SH-SY5Y (cell line): Measurements from ENCODE around the gene GGN.

ENCODE experiments used
- GATA2 ChIP-seq: IDR thresholded peaks from 2 replicates; pipeline ENCODE4 v1.6.1; 2011; ENCODE audit warnings: mild to moderate bottlenecking, low read depth, low read length
- GATA3 ChIP-seq: IDR thresholded peaks from 2 replicates; pipeline ENCODE4 v1.6.1; 2011; ENCODE audit warnings: low read depth, mild to moderate bottlenecking, low read length, moderate library complexity

DNA sequence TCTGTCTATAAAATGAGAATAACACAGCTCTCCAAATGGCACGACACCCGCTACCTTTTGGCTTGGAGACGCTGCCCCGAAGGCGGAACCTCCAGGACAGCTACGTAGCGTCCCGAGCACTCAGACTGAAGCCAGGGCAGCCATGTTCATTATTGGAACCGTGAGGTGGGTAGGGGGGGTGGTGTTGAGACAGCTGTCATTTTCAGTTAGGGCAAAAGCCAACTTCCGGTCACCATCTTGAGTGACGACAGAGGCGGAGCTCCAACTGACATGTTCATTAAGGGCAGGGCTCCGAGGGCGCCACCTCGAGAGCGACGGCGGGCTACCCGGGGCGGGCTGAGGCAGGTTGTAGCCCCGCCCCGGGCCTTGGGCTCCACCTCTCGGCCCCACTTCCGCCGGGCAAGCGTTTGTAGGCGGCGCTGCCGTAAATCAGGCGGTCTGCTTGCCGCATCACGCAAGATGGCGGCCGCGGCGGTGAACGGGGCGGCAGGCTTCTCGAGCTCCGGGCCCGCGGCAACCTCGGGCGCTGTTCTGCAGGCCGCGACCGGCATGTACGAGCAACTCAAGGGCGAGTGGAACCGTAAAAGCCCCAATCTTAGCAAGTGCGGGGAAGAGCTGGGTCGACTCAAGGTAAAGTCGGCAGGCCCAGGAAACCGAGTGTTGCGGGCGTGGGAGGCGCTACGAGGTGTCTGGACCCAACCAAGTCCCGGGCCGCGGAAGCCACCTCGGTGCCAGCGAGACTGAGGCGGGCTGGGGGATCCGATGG lies 13.3 kb downstream of the GGN start, which contains the start of gene PSMD8:
- no peak for TF ChIP-seq GATA3
- no peak for TF ChIP-seq GATA2
